Measurements from ENCODE around the gene FMNL3. TPM values are rescaled to one million over a fixed set of nuclear protein-coding genes. Genes with fewer than 3 reads are reported as not detected.

FMNL3 gene
- polyA plus RNA-seq, 2 donors = 1.4 to 1.7 TPM

GRCh38 chr12:49641748-49642369 is 65.3 kb downstream of the FMNL3 start:
- peaks cover 3 to 15% of the 10 kb centered on the region in 2 donors for H3K4me1 ChIP-seq (ENCODE audit: control insufficient read depth in 2 of 2, insufficient read depth in 2 of 2, low read length in 1 of 2)
- H3K9me3 ChIP-seq (ENCODE audit: control insufficient read depth in 2 of 2, insufficient read depth in 1 of 2, low read depth in 1 of 2, low read length in 1 of 2) = no peaks in the 10 kb centered on the region
- H3K36me3 ChIP-seq (ENCODE audit: control insufficient read depth in 2 of 2, insufficient read depth in 2 of 2, low read length in 1 of 2) = peaks cover 0 to 13% of the 10 kb centered on the region in 2 donors
- 91 to 92% methylated on average over 17 of the region's 17 CpGs for WGBS, 2 donors
- peak overlapping the region; percentile 2 to 75 for H3K27ac ChIP-seq (ENCODE audit: low read depth in 2 of 2, low read length in 1 of 2)
- H3K27me3 ChIP-seq (ENCODE audit: control insufficient read depth in 1 of 2, insufficient read depth in 2 of 2, low read length in 2 of 2) = no peaks in the 10 kb centered on the region
- no peak overlapping the region for H3K4me3 ChIP-seq (ENCODE audit: low read depth in 1 of 2, low read length in 2 of 2)

- no peaks in the 10 kb centered on the region for H3K9me3 ChIP-seq (ENCODE audit: control insufficient read depth in 2 of 2, insufficient read depth in 1 of 2, low read depth in 1 of 2, low read length in 1 of 2)
- no peak overlapping the region for H3K4me3 ChIP-seq (ENCODE audit: low read depth in 1 of 2, low read length in 2 of 2)
- WGBS, 2 donors = 37 to 47% methylated on average over 9 of the region's 9 CpGs
- H3K4me1 ChIP-seq (ENCODE audit: control insufficient read depth in 2 of 2, insufficient read depth in 2 of 2, low read length in 1 of 2) = peaks cover 0 to 3% of the 10 kb centered on the region in 2 donors
- no peaks in the 10 kb centered on the region for H3K27me3 ChIP-seq (ENCODE audit: control insufficient read depth in 1 of 2, insufficient read depth in 2 of 2, low read length in 2 of 2)
- peaks cover 0 to under 1% of the 10 kb centered on the region in 2 donors for H3K36me3 ChIP-seq (ENCODE audit: control insufficient read depth in 2 of 2, insufficient read depth in 2 of 2, low read length in 1 of 2)
- no peak overlapping the region for H3K27ac ChIP-seq (ENCODE audit: low read depth in 2 of 2, low read length in 1 of 2)
Measured at GRCh38 chr12:49636979-49637755, 70.0 kb downstream of the FMNL3 start.

DNA sequence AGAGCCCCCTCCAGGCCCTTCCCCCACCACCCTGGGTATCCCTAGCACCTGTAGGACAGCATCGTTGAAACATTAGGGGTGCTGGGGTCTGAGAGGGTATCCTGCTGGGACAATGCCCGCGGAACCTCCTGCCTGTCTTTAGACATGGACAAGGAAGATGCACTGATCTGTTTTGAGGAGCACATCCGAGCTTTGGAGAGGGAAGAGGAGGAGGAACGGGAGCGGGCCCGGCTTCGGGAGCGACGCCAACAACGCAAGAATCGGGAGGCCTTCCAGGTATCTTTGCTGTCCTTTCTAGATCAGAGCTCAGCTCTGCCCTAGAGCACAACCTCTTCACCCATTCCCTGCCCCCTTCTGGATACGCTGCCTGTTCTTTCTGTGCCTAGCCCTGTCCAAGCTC is 70.6 kb downstream of the FMNL3 start:
- no peaks in the 10 kb centered on the region for H3K9me3 ChIP-seq (ENCODE audit: control insufficient read depth in 2 of 2, insufficient read depth in 1 of 2, low read depth in 1 of 2, low read length in 1 of 2)
- H3K36me3 ChIP-seq (ENCODE audit: control insufficient read depth in 2 of 2, insufficient read depth in 2 of 2, low read length in 1 of 2) = no peaks in the 10 kb centered on the region
- H3K4me3 ChIP-seq (ENCODE audit: low read depth in 1 of 2, low read length in 2 of 2) = no peak overlapping the region
- H3K4me1 ChIP-seq (ENCODE audit: control insufficient read depth in 2 of 2, insufficient read depth in 2 of 2, low read length in 1 of 2) = no peaks in the 10 kb centered on the region
- WGBS, 2 donors = 60 to 71% methylated on average over 13 of the region's 13 CpGs
- H3K27ac ChIP-seq (ENCODE audit: low read depth in 2 of 2, low read length in 1 of 2) = no peak overlapping the region
- H3K27me3 ChIP-seq (ENCODE audit: control insufficient read depth in 1 of 2, insufficient read depth in 2 of 2, low read length in 2 of 2) = no peaks in the 10 kb centered on the region

GRCh38 chr12:49635656-49636055 is 71.5 kb downstream of the FMNL3 start:
- no peaks in the 10 kb centered on the region for H3K36me3 ChIP-seq (ENCODE audit: control insufficient read depth in 2 of 2, insufficient read depth in 2 of 2, low read length in 1 of 2)
- WGBS, 2 donors = 91 to 96% methylated on average over 4 of the region's 4 CpGs
- no peaks in the 10 kb centered on the region for H3K27me3 ChIP-seq (ENCODE audit: control insufficient read depth in 1 of 2, insufficient read depth in 2 of 2, low read length in 2 of 2)
- no peaks in the 10 kb centered on the region for H3K4me1 ChIP-seq (ENCODE audit: control insufficient read depth in 2 of 2, insufficient read depth in 2 of 2, low read length in 1 of 2)
- no peak overlapping the region for H3K4me3 ChIP-seq (ENCODE audit: low read depth in 1 of 2, low read length in 2 of 2)
- H3K27ac ChIP-seq (ENCODE audit: low read depth in 2 of 2, low read length in 1 of 2) = no peak overlapping the region
- H3K9me3 ChIP-seq (ENCODE audit: control insufficient read depth in 2 of 2, insufficient read depth in 1 of 2, low read depth in 1 of 2, low read length in 1 of 2) = no peaks in the 10 kb centered on the region

DNA sequence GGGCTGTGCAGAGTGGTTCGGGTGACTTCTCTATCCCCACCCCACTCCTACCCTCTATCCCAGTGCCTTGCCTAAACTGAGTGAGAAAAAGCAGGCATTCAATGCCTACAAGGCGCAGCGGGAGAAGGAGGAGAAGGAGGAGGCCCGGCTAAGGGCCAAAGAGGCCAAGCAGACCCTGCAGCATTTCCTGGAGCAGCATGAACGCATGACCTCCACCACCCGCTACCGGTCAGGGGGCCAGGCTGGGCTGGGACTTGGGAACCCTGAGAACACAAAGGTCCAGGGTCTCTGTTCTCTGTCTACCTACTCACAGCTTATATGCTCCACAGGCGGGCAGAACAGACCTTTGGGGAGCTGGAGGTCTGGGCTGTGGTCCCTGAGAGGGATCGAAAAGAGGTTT is 72.2 kb downstream of the FMNL3 start:
- no peak overlapping the region for H3K27ac ChIP-seq (ENCODE audit: low read depth in 2 of 2, low read length in 1 of 2)
- H3K4me1 ChIP-seq (ENCODE audit: control insufficient read depth in 2 of 2, insufficient read depth in 2 of 2, low read length in 1 of 2) = no peaks in the 10 kb centered on the region
- no peaks in the 10 kb centered on the region for H3K36me3 ChIP-seq (ENCODE audit: control insufficient read depth in 2 of 2, insufficient read depth in 2 of 2, low read length in 1 of 2)
- no peaks in the 10 kb centered on the region for H3K27me3 ChIP-seq (ENCODE audit: control insufficient read depth in 1 of 2, insufficient read depth in 2 of 2, low read length in 2 of 2)
- no peaks in the 10 kb centered on the region for H3K9me3 ChIP-seq (ENCODE audit: control insufficient read depth in 2 of 2, insufficient read depth in 1 of 2, low read depth in 1 of 2, low read length in 1 of 2)
- 83 to 89% methylated on average over 7 to 9 of the region's 9 CpGs for WGBS, 2 donors
- no peak overlapping the region for H3K4me3 ChIP-seq (ENCODE audit: low read depth in 1 of 2, low read length in 2 of 2)

DNA sequence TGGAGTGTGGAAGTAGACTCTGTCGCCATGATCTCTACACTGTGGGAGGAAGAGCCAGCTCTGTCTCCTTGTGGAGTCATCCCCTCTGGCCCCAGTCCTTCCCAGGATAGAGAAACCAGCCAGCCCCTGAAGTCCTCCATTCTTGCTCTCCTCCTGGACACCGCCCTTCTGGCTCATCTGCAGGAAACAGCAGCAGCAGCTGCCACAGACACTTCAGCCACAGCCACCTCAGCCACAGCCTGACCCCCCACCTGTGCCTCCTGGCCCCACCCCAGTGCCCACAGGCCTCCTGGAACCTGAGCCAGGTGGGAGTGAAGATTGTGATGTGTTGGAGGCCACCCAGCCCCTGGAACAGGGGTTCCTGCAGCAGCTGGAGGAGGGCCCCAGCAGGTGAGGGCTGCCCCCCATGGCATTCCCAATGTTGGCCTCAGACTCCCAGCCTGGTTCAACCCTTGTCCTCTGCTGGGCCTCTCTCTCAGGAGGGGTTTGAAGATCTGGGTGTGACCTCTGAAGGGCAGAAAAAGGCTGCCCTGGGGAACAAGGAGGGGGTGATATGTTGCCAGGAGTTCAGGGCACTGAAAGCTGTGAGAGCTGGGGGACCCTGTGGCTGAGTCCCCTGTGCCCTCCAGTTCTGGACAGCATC is 73.4 kb downstream of the FMNL3 start:
- no peaks in the 10 kb centered on the region for H3K36me3 ChIP-seq (ENCODE audit: control insufficient read depth in 2 of 2, insufficient read depth in 2 of 2, low read length in 1 of 2)

GRCh38 chr12:49632986-49633702 is 74.1 kb downstream of the FMNL3 start:
- Histone ChIP-seq H3K4me1 (ENCODE audit: control insufficient read depth in 2 of 2, insufficient read depth in 2 of 2, low read length in 1 of 2) (no peaks in the 10 kb centered on the region), H3K27me3 (ENCODE audit: control insufficient read depth in 1 of 2, insufficient read depth in 2 of 2, low read length in 2 of 2) (no peaks in the 10 kb centered on the region), H3K9me3 (ENCODE audit: control insufficient read depth in 2 of 2, insufficient read depth in 1 of 2, low read depth in 1 of 2, low read length in 1 of 2) (no peaks in the 10 kb centered on the region), H3K36me3 (ENCODE audit: control insufficient read depth in 2 of 2, insufficient read depth in 2 of 2, low read length in 1 of 2) (no peaks in the 10 kb centered on the region), H3K27ac (ENCODE audit: low read depth in 2 of 2, low read length in 1 of 2) (no peak overlapping the region), H3K4me3 (ENCODE audit: low read depth in 1 of 2, low read length in 2 of 2) (no peak overlapping the region)
- WGBS, 2 donors = 92 to 93% methylated on average over 8 of the region's 8 CpGs

More for the DNA sequence above, 73.4 kb downstream of the FMNL3 start:
- Histone ChIP-seq H3K27ac (ENCODE audit: low read depth in 2 of 2, low read length in 1 of 2) (no peak overlapping the region), H3K4me1 (ENCODE audit: control insufficient read depth in 2 of 2, insufficient read depth in 2 of 2, low read length in 1 of 2) (no peaks in the 10 kb centered on the region), H3K9me3 (ENCODE audit: control insufficient read depth in 2 of 2, insufficient read depth in 1 of 2, low read depth in 1 of 2, low read length in 1 of 2) (no peaks in the 10 kb centered on the region), H3K4me3 (ENCODE audit: low read depth in 1 of 2, low read length in 2 of 2) (no peak overlapping the region), H3K27me3 (ENCODE audit: control insufficient read depth in 1 of 2, insufficient read depth in 2 of 2, low read length in 2 of 2) (no peaks in the 10 kb centered on the region)
- 99 to 100% methylated on average over 2 of the region's 2 CpGs for WGBS, 2 donors

- 93% methylated on average over 9 of the region's 9 CpGs for WGBS, 2 donors
- Histone ChIP-seq H3K4me1 (ENCODE audit: control insufficient read depth in 2 of 2, insufficient read depth in 2 of 2, low read length in 1 of 2) (no peaks in the 10 kb centered on the region), H3K9me3 (ENCODE audit: control insufficient read depth in 2 of 2, insufficient read depth in 1 of 2, low read depth in 1 of 2, low read length in 1 of 2) (no peaks in the 10 kb centered on the region), H3K4me3 (ENCODE audit: low read depth in 1 of 2, low read length in 2 of 2) (no peak overlapping the region), H3K27me3 (ENCODE audit: control insufficient read depth in 1 of 2, insufficient read depth in 2 of 2, low read length in 2 of 2) (no peaks in the 10 kb centered on the region), H3K36me3 (ENCODE audit: control insufficient read depth in 2 of 2, insufficient read depth in 2 of 2, low read length in 1 of 2) (no peaks in the 10 kb centered on the region), H3K27ac (ENCODE audit: low read depth in 2 of 2, low read length in 1 of 2) (no peak overlapping the region)
Measured at GRCh38 chr12:49632401-49632800, 74.8 kb downstream of the FMNL3 start.

GRCh38 chr12:49631336-49631907 is 75.8 kb downstream of the FMNL3 start:
- no peaks in the 10 kb centered on the region for H3K36me3 ChIP-seq (ENCODE audit: control insufficient read depth in 2 of 2, insufficient read depth in 2 of 2, low read length in 1 of 2)
- no peak overlapping the region for H3K27ac ChIP-seq (ENCODE audit: low read depth in 2 of 2, low read length in 1 of 2)
- 88% methylated on average over 6 of the region's 6 CpGs for WGBS, 2 donors
- no peaks in the 10 kb centered on the region for H3K27me3 ChIP-seq (ENCODE audit: control insufficient read depth in 1 of 2, insufficient read depth in 2 of 2, low read length in 2 of 2)
- no peaks in the 10 kb centered on the region for H3K4me1 ChIP-seq (ENCODE audit: control insufficient read depth in 2 of 2, insufficient read depth in 2 of 2, low read length in 1 of 2)
- no peaks in the 10 kb centered on the region for H3K9me3 ChIP-seq (ENCODE audit: control insufficient read depth in 2 of 2, insufficient read depth in 1 of 2, low read depth in 1 of 2, low read length in 1 of 2)
- no peak overlapping the region for H3K4me3 ChIP-seq (ENCODE audit: low read depth in 1 of 2, low read length in 2 of 2)
